8988T (cell line): ENCODE measurements around the gene LMF1.

Experiments used
- DNase-seq: peaks from one replicate; pipeline ENCODE4 v3.0.0; 2011

The LMF1 gene

GRCh38 chr16:984736-985636 lies 14.2 kb upstream of the LMF1 start:
- DNase-seq = no peak

DNA sequence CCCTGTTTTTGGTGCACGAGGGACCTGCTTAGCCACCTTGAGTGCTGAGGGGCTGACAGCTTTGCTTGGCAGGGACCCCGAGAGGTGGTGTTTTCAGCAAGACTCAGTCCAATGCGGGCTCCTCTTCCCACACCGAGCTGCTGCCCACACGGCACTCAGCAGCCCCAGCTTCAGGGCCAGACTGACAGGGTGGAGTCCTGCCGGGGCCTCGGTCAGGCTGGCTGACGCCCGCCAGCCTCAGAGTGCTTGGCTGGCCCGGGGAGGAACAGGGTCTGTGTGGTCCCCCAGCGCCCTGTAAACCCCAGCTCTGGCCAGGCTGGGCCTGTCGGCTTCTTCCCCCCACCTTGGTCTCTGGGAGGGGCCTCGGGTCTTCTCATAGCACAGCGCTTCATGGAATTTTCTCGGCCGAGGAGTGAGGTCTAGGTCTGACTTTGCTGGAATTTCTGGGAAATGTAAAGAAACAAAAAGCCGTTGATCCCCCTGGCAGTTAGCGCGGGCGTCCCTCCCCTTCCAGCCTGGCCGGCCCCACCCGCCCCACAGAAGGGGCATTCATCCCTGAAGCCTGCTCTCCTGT lies 13.4 kb upstream of the LMF1 start:
- no peak for DNase-seq

GRCh38 chr16:983044-984030 lies 12.6 kb upstream of the LMF1 start:
- DNase-seq = no peak

DNA sequence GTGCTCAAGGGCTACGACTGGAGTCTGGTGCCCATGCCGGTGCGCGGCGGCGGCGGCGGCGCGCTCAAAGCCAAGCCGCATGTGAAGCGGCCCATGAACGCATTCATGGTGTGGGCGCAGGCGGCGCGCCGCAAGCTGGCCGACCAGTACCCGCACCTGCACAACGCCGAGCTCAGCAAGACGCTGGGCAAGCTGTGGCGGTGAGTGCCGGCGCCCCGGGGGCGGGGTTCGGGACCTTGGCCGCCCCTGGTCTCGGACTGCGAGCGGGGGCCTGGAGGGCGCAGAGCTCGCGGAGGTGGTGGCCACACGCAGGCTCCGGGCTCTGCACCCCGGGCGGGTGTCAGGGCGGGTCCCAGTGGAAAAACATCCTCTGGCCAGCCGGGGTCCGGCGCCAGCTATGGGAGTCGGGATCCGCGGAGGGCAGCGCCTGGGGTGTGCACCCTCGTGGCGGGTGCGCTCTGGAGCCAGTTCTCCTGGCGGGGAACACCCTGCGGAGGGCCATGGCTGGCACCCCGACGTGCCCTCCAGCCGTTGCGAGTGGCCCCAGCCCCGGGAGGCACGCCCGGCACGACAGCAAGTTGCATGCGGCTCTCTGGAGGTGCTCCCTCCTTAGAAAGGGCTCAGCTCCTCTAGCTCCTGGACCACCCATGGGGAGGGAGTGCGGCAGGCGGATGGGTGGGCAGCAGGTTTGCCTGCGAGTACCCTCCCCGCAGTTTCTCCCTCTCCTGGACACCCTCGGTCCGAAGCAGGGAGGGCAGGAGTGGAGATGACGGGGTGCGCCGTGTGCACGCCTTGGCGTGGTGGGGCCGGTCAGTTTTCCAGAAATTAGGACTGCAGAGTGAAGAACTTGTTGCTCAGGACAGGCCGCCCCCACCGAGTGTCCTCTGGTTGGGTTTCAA lies 11.6 kb upstream of the LMF1 start:
- DNase-seq = no peak

- DNase-seq = peak; percentile 76
Measured at GRCh38 chr16:981695-982144, 10.9 kb upstream of the LMF1 start, which contains the start of gene SOX8. SOX8 (plus strand) TSS chr16:981770; CDS start chr16:981923, 153 bp downstream.

GRCh38 chr16:980595-980854 lies 9.7 kb upstream of the LMF1 start:
- DNase-seq = no peak

- DNase-seq = no peak
Measured at GRCh38 chr16:979859-980594, 9.2 kb upstream of the LMF1 start.

DNA sequence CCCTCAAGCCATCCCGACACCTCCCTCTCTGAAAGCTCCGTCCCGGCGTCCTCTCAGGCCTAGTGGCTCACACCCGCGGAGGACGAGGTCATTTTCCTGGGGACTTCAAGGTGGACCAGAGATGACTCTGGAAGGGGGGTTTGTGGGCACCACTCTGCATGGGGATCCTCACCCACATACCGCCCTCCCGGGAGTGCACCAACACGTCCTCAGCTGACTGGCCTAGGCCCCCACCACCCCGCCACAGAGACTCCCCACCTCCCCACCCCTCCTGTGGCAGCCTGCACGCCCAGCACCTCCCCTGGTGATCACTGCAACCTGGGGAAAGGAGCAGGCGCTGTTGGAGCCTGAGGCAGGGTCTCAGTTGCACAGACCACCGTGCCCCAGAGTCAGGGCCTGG lies 8.4 kb upstream of the LMF1 start:
- DNase-seq = no peak

DNA sequence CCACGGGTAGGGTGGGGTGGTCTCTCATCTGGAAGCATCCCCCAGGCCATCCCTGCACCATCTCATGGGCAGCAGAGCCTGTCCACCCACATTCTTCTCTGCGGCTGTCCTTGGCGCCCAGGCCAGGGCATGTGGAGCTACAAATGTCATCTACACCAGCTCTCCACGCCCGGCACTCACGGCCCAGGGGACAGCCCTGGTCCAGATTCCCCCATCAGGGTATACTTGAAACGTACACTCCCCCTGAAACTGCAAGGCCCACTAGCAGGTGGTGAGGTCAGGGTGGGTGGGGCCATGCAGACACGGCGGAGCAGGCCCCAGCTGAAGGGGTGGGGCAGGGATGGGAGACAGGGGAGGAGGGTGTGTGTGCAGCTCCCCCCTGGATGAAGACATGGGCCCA lies 7.6 kb upstream of the LMF1 start:
- no peak for DNase-seq

GRCh38 chr16:977896-978295 lies 7.1 kb upstream of the LMF1 start:
- DNase-seq = no peak

DNA sequence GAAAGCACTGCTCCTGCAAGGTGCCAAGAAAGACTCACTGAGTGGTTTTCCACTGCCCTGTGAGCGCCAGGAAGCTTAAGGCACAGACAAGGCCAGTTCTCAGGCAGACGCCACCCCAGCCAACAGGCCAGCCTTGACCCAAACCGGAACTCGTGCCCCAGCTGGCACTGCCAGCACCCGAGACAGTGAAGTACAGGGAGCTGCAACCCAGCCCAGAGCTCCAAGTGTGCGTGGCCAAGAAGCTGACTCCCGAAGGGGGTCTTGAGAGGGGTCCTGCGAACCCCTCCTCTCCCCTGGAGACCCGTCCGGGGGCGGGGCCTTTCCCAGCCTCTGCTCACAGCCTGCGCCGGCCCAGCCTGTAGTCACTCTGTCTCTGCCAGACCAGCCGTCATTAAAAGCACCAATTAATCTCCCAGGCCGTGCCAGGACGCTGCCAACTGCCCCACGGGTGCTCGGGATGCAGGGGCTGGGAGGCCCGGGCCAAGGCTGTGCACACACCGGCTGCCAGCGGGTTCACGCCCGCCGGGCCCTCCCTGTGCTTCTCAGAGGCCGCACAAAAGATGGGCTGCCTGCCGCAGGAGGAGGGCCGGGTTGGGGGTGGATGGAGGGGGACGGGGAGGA lies 6.4 kb upstream of the LMF1 start:
- DNase-seq = no peak

DNA sequence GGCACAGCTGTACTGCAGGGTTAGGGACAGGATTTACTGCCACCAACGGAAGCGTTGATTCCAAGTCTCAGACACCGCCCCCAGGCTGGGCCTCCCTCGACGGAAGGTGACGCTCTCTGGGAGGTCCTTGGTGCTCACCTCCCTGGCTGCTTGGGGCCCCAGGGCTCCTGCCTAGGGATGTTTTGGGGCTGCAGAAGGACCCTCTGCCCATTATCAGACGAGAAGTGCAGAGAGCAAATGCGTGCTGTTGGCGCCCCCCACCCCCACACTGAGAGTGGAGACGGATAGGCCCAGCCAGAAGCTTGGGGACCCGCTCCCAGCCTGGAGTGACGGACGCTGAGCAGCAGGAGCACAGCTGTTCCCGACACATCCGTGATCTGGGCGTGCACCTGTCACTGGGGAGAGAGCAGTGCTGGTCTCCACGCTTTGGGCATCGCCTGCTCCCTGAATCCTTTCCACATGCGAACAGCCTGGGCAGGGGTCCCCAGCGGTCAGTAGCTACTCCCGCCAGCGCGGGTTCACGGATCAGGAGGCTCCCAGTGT lies 5.7 kb upstream of the LMF1 start:
- DNase-seq = no peak

DNA sequence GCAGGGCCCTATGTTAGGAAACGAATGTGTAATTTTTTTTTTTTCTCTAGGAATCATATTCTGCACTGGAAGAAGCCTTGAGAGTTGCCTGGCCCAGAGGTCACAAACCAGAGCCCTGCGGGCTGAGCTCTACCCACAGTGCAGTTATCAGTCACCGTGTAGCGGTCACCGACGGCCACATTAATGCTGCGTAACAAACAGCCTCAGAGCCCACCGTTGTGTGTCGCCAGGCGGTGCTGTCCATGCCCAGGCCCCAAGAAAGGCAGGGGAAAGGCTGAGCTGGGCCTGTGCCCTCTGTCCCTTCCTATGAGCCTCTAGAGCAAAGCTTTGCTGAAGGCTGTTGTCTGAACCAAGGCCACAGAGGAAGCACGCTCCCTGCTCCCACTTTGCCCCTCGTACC lies 4.5 kb upstream of the LMF1 start:
- no peak for DNase-seq

- DNase-seq = no peak
Measured at GRCh38 chr16:974611-975261, 4.0 kb upstream of the LMF1 start.

GRCh38 chr16:974001-974601 lies 3.3 kb upstream of the LMF1 start:
- no peak for DNase-seq

GRCh38 chr16:973366-973765 lies 2.6 kb upstream of the LMF1 start:
- DNase-seq = no peak

GRCh38 chr16:972316-973002 lies 1.7 kb upstream of the LMF1 start:
- DNase-seq = no peak

- no peak for DNase-seq
Measured at GRCh38 chr16:971981-972315, 1.2 kb upstream of the LMF1 start.

DNA sequence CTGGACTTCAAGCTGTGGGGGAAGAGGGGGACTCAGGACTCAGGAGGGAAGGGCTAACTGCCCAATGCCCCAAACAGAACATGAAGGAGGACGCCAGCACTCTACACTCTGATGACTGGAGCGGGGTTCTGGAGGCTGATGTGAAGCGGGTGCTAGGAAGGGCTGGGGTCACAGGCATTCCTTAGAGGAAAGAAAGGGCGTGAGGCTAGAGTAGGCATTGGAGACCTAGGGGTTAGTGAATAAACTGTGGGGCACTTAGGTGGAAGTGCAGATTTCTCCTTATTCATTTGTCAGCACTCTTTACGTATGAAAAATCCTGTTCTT lies 760 bp upstream of the LMF1 start:
- no peak for DNase-seq

- no peak for DNase-seq
Measured at GRCh38 chr16:970386-970765, 408 bp downstream of the LMF1 start.
